ENCODE results near the gene LRG1.

The LRG1 gene

GRCh38 chr19:4533835-4534424 is 5.9 kb downstream of the LRG1 start:
- no peak overlapping the region for H3K4me3 ChIP-seq (replicated peaks; ENCODE audit: insufficient read depth, low read length)
- DNase-seq (ENCODE audit: low read depth in 1 of 2, low spot score in 1 of 2) = no peak
- TF ChIP-seq GABPA (IDR thresholded peaks at IDR 0.05; ENCODE audit: low read depth) (no peak), SPI1 (IDR thresholded peaks at IDR 0.05; ENCODE audit: borderline replicate concordance, low read depth) (no peak), POLR2AphosphoS5 (IDR thresholded peaks at IDR 0.05; ENCODE audit: low read depth) (no peak)
- TF ChIP-seq, protein P1, sequence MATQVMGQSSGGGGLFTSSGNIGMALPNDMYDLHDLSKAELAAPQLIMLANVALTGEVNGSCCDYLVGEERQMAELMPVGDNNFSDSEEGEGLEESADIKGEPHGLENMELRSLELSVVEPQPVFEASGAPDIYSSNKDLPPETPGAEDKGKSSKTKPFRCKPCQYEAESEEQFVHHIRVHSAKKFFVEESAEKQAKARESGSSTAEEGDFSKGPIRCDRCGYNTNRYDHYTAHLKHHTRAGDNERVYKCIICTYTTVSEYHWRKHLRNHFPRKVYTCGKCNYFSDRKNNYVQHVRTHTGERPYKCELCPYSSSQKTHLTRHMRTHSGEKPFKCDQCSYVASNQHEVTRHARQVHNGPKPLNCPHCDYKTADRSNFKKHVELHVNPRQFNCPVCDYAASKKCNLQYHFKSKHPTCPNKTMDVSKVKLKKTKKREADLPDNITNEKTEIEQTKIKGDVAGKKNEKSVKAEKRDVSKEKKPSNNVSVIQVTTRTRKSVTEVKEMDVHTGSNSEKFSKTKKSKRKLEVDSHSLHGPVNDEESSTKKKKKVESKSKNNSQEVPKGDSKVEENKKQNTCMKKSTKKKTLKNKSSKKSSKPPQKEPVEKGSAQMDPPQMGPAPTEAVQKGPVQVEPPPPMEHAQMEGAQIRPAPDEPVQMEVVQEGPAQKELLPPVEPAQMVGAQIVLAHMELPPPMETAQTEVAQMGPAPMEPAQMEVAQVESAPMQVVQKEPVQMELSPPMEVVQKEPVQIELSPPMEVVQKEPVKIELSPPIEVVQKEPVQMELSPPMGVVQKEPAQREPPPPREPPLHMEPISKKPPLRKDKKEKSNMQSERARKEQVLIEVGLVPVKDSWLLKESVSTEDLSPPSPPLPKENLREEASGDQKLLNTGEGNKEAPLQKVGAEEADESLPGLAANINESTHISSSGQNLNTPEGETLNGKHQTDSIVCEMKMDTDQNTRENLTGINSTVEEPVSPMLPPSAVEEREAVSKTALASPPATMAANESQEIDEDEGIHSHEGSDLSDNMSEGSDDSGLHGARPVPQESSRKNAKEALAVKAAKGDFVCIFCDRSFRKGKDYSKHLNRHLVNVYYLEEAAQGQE (IDR thresholded peaks at IDR 0.05; ENCODE audit: insufficient replicate concordance, low read depth) = no peak
- TF ChIP-seq, protein P2, sequence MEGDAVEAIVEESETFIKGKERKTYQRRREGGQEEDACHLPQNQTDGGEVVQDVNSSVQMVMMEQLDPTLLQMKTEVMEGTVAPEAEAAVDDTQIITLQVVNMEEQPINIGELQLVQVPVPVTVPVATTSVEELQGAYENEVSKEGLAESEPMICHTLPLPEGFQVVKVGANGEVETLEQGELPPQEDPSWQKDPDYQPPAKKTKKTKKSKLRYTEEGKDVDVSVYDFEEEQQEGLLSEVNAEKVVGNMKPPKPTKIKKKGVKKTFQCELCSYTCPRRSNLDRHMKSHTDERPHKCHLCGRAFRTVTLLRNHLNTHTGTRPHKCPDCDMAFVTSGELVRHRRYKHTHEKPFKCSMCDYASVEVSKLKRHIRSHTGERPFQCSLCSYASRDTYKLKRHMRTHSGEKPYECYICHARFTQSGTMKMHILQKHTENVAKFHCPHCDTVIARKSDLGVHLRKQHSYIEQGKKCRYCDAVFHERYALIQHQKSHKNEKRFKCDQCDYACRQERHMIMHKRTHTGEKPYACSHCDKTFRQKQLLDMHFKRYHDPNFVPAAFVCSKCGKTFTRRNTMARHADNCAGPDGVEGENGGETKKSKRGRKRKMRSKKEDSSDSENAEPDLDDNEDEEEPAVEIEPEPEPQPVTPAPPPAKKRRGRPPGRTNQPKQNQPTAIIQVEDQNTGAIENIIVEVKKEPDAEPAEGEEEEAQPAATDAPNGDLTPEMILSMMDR (IDR thresholded peaks at IDR 0.05; ENCODE audit: insufficient read depth, low read length) = no peak
- no peaks in the 10 kb centered on the region for H3K27me3 ChIP-seq (ENCODE audit: insufficient read depth, poor library complexity, severe bottlenecking)
- H3K27ac ChIP-seq (replicated peaks) = no peak overlapping the region

GRCh38 chr19:4533334-4533733 is 6.5 kb downstream of the LRG1 start:
- no peak for DNase-seq (ENCODE audit: low read depth in 1 of 2, low spot score in 1 of 2)
- H3K4me3 ChIP-seq (replicated peaks; ENCODE audit: insufficient read depth, low read length) = no peak overlapping the region
- H3K27me3 ChIP-seq (ENCODE audit: insufficient read depth, poor library complexity, severe bottlenecking) = no peaks in the 10 kb centered on the region
- no peak for TF ChIP-seq POLR2AphosphoS5 (IDR thresholded peaks at IDR 0.05; ENCODE audit: low read depth)
- TF ChIP-seq SPI1 (IDR thresholded peaks at IDR 0.05; ENCODE audit: borderline replicate concordance, low read depth) = no peak
- TF ChIP-seq, protein P2 (IDR thresholded peaks at IDR 0.05; ENCODE audit: insufficient read depth, low read length) = no peak
- no peak for TF ChIP-seq GABPA (IDR thresholded peaks at IDR 0.05; ENCODE audit: low read depth)
- TF ChIP-seq, protein P1 (IDR thresholded peaks at IDR 0.05; ENCODE audit: insufficient replicate concordance, low read depth) = no peak
- no peak overlapping the region for H3K27ac ChIP-seq (replicated peaks)

DNA sequence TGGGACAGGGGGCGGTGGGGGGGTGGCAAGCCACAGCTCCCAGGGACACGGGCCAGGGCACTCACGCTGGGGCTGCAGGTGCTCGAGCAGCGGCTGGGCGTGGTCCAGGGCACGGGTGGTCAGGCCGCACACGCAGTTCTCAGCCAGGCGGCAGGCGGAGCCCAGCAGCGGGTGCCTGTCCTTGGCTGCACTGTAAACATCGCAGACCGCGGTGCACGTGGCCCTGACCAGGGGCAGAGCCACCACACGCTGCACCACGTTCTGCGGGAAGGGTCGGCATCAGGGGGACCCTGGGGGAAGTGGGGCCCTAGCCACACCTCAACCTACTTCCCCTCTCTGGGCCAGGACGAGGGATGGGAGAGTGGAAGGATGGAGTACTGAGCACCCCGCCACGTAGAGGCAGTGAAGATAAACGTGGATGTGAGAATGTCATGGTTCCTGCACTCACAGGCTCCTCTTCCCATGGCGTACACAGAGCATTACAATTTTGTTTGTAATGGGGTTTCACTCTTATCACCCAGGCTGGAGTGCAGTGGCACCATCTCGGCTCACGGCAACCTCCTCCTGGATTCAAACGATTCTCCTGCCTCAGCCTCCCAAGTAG is 8.2 kb downstream of the LRG1 start:
- TF ChIP-seq GABPA (IDR thresholded peaks at IDR 0.05; ENCODE audit: low read depth) (no peak), POLR2AphosphoS5 (IDR thresholded peaks at IDR 0.05; ENCODE audit: low read depth) (no peak)
- no peak for DNase-seq (ENCODE audit: low read depth in 1 of 2, low spot score in 1 of 2)
- Histone ChIP-seq H3K27ac (replicated peaks) (no peak overlapping the region), H3K4me3 (replicated peaks; ENCODE audit: insufficient read depth, low read length) (no peak overlapping the region), H3K27me3 (ENCODE audit: insufficient read depth, poor library complexity, severe bottlenecking) (no peaks in the 10 kb centered on the region)

- no peak for TF ChIP-seq SPI1 (IDR thresholded peaks at IDR 0.05; ENCODE audit: borderline replicate concordance, low read depth)
- TF ChIP-seq, protein P2 (IDR thresholded peaks at IDR 0.05; ENCODE audit: insufficient read depth, low read length) = no peak
- TF ChIP-seq, protein P1 (IDR thresholded peaks at IDR 0.05; ENCODE audit: insufficient replicate concordance, low read depth) = no peak
- no peak for TF ChIP-seq GABPA (IDR thresholded peaks at IDR 0.05; ENCODE audit: low read depth)
- TF ChIP-seq POLR2AphosphoS5 (IDR thresholded peaks at IDR 0.05; ENCODE audit: low read depth) = no peak
- Histone ChIP-seq H3K4me3 (replicated peaks; ENCODE audit: insufficient read depth, low read length) (no peak overlapping the region), H3K27ac (replicated peaks) (no peak overlapping the region), H3K27me3 (ENCODE audit: insufficient read depth, poor library complexity, severe bottlenecking) (no peaks in the 10 kb centered on the region)
- no peak for DNase-seq (ENCODE audit: low read depth in 1 of 2, low spot score in 1 of 2)
Observed at GRCh38 chr19:4529924-4530522, 9.8 kb downstream of the LRG1 start.
